ENCODE results near the gene NPR2. TPM values are rescaled to one million over a fixed set of nuclear protein-coding genes. Genes with fewer than 3 reads are reported as not detected.

The NPR2 gene
- total RNA-seq, 2 experiments from 2014 or later, result 7.5 to 7.8 TPM

DNA sequence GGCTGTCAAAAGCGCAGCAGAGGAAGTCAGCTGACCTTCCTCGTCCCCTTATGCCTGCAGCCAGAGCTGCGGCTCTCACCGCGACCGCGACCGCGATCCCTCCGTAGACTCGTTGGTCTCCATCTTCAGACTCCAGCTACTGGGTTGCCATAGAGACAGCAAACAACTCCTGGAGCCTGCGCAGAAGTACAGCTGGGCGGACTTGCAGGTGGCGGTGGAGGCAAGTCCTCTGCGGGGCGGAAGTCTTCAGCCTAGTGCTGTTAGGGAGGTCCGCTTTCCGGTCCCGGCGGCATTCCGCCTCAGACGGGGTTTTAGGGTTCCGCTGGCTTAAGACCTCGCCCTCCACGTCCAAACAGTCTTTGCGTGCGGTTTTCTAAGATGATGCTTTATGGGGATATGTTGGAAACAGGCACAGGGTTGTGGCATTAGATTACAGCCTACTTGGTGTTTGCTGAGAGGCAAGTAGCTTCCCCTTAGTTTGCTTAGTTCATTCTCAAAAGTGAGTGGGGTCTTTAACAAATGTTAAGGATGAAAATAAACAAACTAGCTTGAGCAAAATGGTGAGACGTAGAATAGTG lies 20.7 kb downstream of the NPR2 start, which contains the start of gene SPAG8:
Gene SPAG8, minus strand, starts transcription at position 238 of the 578 bp plus-strand sequence. Its CDS starts 115 bp downstream, at position 123.
- peaks cover 6% of the 10 kb centered on the region for H3K36me3 Mint-ChIP-seq (ENCODE audit: low read depth)
- no peak for TF ChIP-seq CTCF (IDR thresholded peaks at IDR 0.05)
- ChIA-PET CTCF (interaction anchor here (0.8 to 4.4 kb wide), 16 partner anchors 9 to 377 kb away, joined by 3 to 22 read pairs (median 4); partner anchors contain the start of genes CCDC107, GBA2, RGP1 and RMRP), POLR2A (interaction anchor here (0.7 to 2.4 kb wide), 8 partner anchors 10 to 208 kb away, joined by 3 to 6 read pairs (median 3); partner anchors contain the start of genes CCDC107, FAM221B, RMRP and TMEM8B)
- peaks cover 37% of the 10 kb centered on the region for H3K4me1 Mint-ChIP-seq (ENCODE audit: low read depth)
- peak within 1 kb of the TSS; percentile 91 for H3K27ac Mint-ChIP-seq
- no peaks in the 10 kb centered on the region for H3K27me3 Mint-ChIP-seq
- DNase-seq (peak; percentile 97), ATAC-seq (peak; percentile 67)
- peak within 1 kb of the TSS; percentile 92 for H3K4me3 Mint-ChIP-seq
- no peaks in the 10 kb centered on the region for H3K9me3 Mint-ChIP-seq
- intact Hi-C loops (cut with micrococcal nuclease), result loop anchor here (10.0 kb wide), 1 partner anchor 157 kb away; the partner anchor contains the start of genes CCDC107, RMRP and SIT1

DNA sequence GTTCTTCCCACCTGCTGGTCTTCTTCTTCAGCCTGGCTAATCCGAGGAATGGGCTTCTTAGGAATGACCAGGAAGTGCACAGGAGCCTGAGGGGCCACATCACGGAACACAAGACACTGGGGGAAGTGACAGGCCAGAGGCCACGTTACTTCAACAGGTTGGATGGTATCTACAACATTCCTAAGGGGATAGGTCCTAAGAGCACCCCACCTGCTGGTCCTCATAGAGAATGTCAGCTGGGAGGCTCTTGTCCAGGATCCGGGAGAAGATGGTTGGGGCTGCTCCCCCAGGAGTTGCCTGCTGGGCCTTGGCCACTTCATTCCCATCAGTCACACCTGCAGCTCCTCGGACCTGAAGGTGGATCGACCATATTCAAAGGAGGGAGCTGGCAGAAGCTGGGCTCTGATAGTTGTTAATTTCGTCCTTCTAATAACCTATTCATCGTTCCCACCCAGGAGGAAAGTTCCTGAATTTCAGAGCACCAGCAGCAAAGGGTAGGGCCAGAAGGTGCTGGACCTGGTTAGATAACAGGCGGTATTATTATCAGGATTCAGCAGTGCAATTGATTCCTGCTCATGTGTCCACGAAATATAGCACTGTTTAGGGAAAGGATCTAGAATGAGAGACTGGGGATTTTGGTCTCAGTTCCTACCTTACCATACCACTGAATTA lies 22.2 kb downstream of the NPR2 start:
- no peak for TF ChIP-seq CTCF (IDR thresholded peaks at IDR 0.05)
- ChIA-PET POLR2A (interaction anchor here (0.9 to 2.4 kb wide), 7 partner anchors 10 to 210 kb away, joined by 3 to 6 read pairs (median 3); no protein-coding TSS in a partner anchor), CTCF (interaction anchor here (1.1 to 4.4 kb wide), 11 partner anchors 9 to 210 kb away, joined by 3 to 22 read pairs (median 5); partner anchors contain the start of gene TLN1)
- intact Hi-C loops (cut with micrococcal nuclease), result loop anchor here (10.0 kb wide), 1 partner anchor 159 kb away; the partner anchor contains the start of genes CCDC107, RMRP and SIT1
- Mint-ChIP-seq H3K9me3 (no peaks in the 10 kb centered on the region), H3K4me3 (peak overlapping the region; percentile 92), H3K27me3 (no peaks in the 10 kb centered on the region), H3K36me3 (ENCODE audit: low read depth) (peaks cover 6% of the 10 kb centered on the region), H3K4me1 (ENCODE audit: low read depth) (peaks cover 37% of the 10 kb centered on the region), H3K27ac (peak overlapping the region; percentile 97)
- ATAC-seq (no peak), DNase-seq (no peak)

GRCh38 chr9:35814106-35814840 lies 22.9 kb downstream of the NPR2 start:
- intact Hi-C loops (cut with micrococcal nuclease), result loop anchor here (10.0 kb wide), 1 partner anchor 159 kb away; the partner anchor contains the start of genes CCDC107, RMRP and SIT1
- Mint-ChIP-seq H3K4me1 (ENCODE audit: low read depth) (peaks cover 37% of the 10 kb centered on the region), H3K4me3 (peak overlapping the region; percentile 92), H3K27ac (peak overlapping the region; percentile 97), H3K27me3 (no peaks in the 10 kb centered on the region), H3K9me3 (no peaks in the 10 kb centered on the region), H3K36me3 (ENCODE audit: low read depth) (peaks cover 6% of the 10 kb centered on the region)
- ChIA-PET POLR2A (interaction anchor here (0.6 to 1.3 kb wide), 5 partner anchors 10 to 186 kb away, joined by 3 to 4 read pairs (median 3); no protein-coding TSS in a partner anchor), CTCF (interaction anchor here (0.8 to 4.4 kb wide), 12 partner anchors 10 to 211 kb away, joined by 3 to 22 read pairs (median 4); partner anchors contain the start of gene TLN1)
- TF ChIP-seq CTCF (IDR thresholded peaks at IDR 0.05), result no peak
- peak; percentile 68 for DNase-seq
- ATAC-seq, result peak; percentile 11

DNA sequence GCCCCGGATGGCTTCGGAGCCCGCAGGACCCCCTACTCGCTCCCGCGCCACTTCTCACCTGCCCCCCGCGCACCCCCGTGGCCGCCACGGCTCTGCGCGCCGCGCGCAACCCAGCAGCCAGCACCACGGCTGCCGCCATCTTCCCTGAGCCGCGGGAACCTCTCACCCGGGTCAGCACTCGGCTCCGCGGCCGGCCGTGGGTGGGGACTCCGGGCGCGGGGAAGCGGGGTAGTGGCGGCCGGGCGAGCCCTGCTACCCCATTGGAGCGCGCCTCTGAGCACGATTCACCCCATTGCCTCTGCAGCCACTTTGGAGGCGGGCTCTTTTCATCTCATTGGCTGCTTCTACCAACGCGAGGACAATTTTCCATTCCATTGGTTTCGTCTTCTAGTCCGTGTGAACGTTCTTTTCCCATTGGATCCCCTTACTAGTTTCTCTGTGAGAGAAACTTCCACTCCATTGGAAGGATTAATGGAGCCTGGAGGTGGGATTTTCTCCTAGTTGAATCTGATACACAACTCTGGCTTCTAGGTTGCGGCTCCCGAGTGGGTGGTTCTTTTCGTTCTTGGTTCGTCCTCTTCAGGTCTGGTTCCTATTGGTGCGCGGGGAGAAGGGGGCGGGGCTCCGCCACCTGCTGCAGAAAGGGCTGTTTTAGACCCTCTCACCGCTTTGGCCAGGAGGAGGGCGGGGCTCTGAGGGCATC lies 23.6 kb downstream of the NPR2 start, which contains the start of gene HINT2:
Gene HINT2, minus strand, starts transcription at position 202 of the 703 bp plus-strand sequence. Its CDS starts 63 bp downstream, at position 139.
- no peak for TF ChIP-seq CTCF (IDR thresholded peaks at IDR 0.05)
- Mint-ChIP-seq H3K4me3 (peak within 1 kb of the TSS; percentile 92), H3K4me1 (ENCODE audit: low read depth) (peaks cover 34% of the 10 kb centered on the region), H3K36me3 (ENCODE audit: low read depth) (peaks cover 6% of the 10 kb centered on the region), H3K27me3 (no peaks in the 10 kb centered on the region), H3K27ac (peak within 1 kb of the TSS; percentile 97), H3K9me3 (no peaks in the 10 kb centered on the region)
- DNase-seq (peak; percentile 100), ATAC-seq (peak; percentile 85)
- ChIA-PET CTCF (interaction anchor here (0.8 to 4.4 kb wide), 11 partner anchors 11 to 211 kb away, joined by 3 to 22 read pairs (median 5); partner anchors contain the start of gene TLN1), POLR2A (interaction anchor here (0.6 to 1.3 kb wide), 2 partner anchors 36 to 62 kb away, joined by 3 read pairs; no protein-coding TSS in a partner anchor)
- intact Hi-C loops (cut with micrococcal nuclease), result loop anchor here (5.0 to 10.0 kb wide), 2 partner anchors 83 to 160 kb away; partner anchors contain the start of genes CCDC107, CREB3, RMRP and SIT1

All from activated CD8-positive, alpha-beta T cell treated with anti-CD3 and anti-CD28 coated beads for 36 hours (primary cell).